ENCODE measurements around the gene HS1BP3. TPM values are rescaled to one million over a fixed set of nuclear protein-coding genes. Genes with fewer than 3 reads are reported as not detected.

HS1BP3 gene
- total RNA-seq, 1 donor from 2014 or later: 21.0 TPM

DNA sequence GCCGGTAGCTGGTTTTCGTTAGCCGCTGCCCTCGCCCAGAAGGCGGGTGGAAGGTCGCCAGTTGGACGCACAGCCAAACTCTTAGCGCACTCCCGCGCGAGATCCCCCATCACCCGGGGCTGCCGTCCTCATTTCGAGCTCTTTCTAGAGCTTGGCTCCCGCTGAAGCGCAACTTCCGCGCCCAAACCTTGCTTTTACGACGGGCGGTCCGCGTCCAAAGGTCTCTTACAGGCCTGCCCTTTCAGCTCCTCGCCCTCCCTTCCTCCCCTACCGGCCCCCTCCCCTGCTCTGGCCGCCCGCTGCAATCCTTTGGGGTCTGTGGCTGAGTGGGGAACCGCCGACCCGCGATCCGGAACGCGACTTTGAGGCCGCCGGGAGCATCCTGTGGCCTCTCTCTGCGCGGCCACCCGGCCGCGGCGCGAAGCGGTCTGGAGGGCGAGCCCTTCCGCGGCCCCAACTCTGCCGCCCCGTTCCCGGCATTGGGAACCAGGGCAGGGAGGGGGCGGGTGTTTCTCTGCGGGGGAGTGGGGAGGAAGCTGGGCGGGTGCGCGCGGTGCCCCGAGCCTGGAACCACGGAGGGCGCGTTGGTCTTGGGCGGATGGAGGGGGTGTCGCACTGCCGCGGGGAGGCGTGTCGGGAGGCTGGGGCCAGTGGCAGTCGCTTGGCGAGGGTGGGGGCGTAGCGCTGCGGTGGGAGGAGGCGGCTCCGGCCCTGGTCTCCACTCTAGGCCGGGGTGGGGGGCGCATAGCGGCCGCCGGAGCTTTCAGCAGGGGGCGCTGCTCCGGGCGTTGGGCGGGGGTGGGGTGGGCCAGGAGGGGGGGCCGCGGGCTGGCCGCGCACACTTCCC, 15.6 kb upstream of the HS1BP3 start, which contains the start of gene GDF7:
Gene GDF7 (plus strand): TSS at position 841 of the 847 bp plus-strand sequence. CDS start 96 bp downstream, outside the sequence.
- Histone ChIP-seq H3K4me2 (ENCODE audit: low read length) (peak within 1 kb of the TSS; percentile 82), H3K4me3 (ENCODE audit: insufficient read depth, low read depth, low read length) (peak within 1 kb of the TSS; percentile 48), H3K36me3 (ENCODE audit: insufficient read depth, low read length) (no peaks in the 10 kb centered on the region), H3K27me3 (ENCODE audit: insufficient read depth, low read length) (peaks cover 90% of the 10 kb centered on the region), H3K9ac (ENCODE audit: low read length) (no peak within 1 kb of the TSS), H2AFZ (ENCODE audit: low read depth, low read length) (peak within 1 kb of the TSS; percentile 60), H4K20me1 (ENCODE audit: insufficient read depth, low read length) (peaks cover 16% of the 10 kb centered on the region), H3K4me1 (ENCODE audit: insufficient read depth, low read length) (peaks cover 6% of the 10 kb centered on the region), H3K9me3 (ENCODE audit: insufficient read depth, low read depth, low read length) (no peaks in the 10 kb centered on the region), H3K27ac (ENCODE audit: low read depth, low read length) (no peak within 1 kb of the TSS), H3K79me2 (ENCODE audit: insufficient read depth, low read length) (no peaks in the 10 kb centered on the region)
- peak within 1 kb of the TSS; percentile 76 for H3K4me3 Mint-ChIP-seq (ENCODE audit: unreplicated experiment)
- no peaks in the 10 kb centered on the region for H3K36me3 Mint-ChIP-seq (ENCODE audit: low read depth, unreplicated experiment)
- peaks cover 4% of the 10 kb centered on the region for H3K9me3 Mint-ChIP-seq (ENCODE audit: unreplicated experiment)
- H3K27me3 Mint-ChIP-seq (ENCODE audit: low read depth, unreplicated experiment): peaks cover 69% of the 10 kb centered on the region
- no peak for FAIRE-seq
- H3K27ac Mint-ChIP-seq (ENCODE audit: unreplicated experiment): no peak within 1 kb of the TSS
- H3K4me1 Mint-ChIP-seq (ENCODE audit: low read depth, unreplicated experiment): no peaks in the 10 kb centered on the region
- DNase-seq (ENCODE audit: low read depth): no peak
- peak; percentile 95 for TF ChIP-seq EZH2 (IDR thresholded peaks at IDR 0.05; ENCODE audit: insufficient read depth, low read length)
- TF ChIP-seq CTCF (IDR thresholded peaks at IDR 0.05; ENCODE audit: insufficient read depth, low read depth, low read length): no peak

- H3K27ac Mint-ChIP-seq (ENCODE audit: unreplicated experiment): no peak overlapping the region
- Histone ChIP-seq H3K27me3 (ENCODE audit: insufficient read depth, low read length) (peaks cover 85% of the 10 kb centered on the region), H2AFZ (ENCODE audit: low read depth, low read length) (peak overlapping the region; percentile 56), H3K4me3 (ENCODE audit: insufficient read depth, low read depth, low read length) (no peak overlapping the region), H3K79me2 (ENCODE audit: insufficient read depth, low read length) (no peaks in the 10 kb centered on the region), H3K4me1 (ENCODE audit: insufficient read depth, low read length) (peaks cover 6% of the 10 kb centered on the region), H3K9ac (ENCODE audit: low read length) (no peak overlapping the region), H3K4me2 (ENCODE audit: low read length) (peak overlapping the region; percentile 73), H3K36me3 (ENCODE audit: insufficient read depth, low read length) (no peaks in the 10 kb centered on the region), H3K9me3 (ENCODE audit: insufficient read depth, low read depth, low read length) (no peaks in the 10 kb centered on the region), H3K27ac (ENCODE audit: low read depth, low read length) (no peak overlapping the region), H4K20me1 (ENCODE audit: insufficient read depth, low read length) (peaks cover 16% of the 10 kb centered on the region)
- no peak overlapping the region for H3K4me3 Mint-ChIP-seq (ENCODE audit: unreplicated experiment)
- FAIRE-seq: no peak
- DNase-seq (ENCODE audit: low read depth): no peak
- H3K9me3 Mint-ChIP-seq (ENCODE audit: unreplicated experiment): peaks cover 4% of the 10 kb centered on the region
- no peaks in the 10 kb centered on the region for H3K36me3 Mint-ChIP-seq (ENCODE audit: low read depth, unreplicated experiment)
- TF ChIP-seq CTCF (IDR thresholded peaks at IDR 0.05; ENCODE audit: insufficient read depth, low read depth, low read length) (no peak), EZH2 (IDR thresholded peaks at IDR 0.05; ENCODE audit: insufficient read depth, low read length) (peak; percentile 99)
- peaks cover 5% of the 10 kb centered on the region for H3K4me1 Mint-ChIP-seq (ENCODE audit: low read depth, unreplicated experiment)
- H3K27me3 Mint-ChIP-seq (ENCODE audit: low read depth, unreplicated experiment): peaks cover 72% of the 10 kb centered on the region
These were observed 15.1 kb upstream of the HS1BP3 start for GRCh38 chr2:20666005-20666303.

Measured in astrocyte (in vitro differentiated cells and primary cell).